Mesenteric fat pad (tissue), 1 donor: ENCODE data around the gene CXorf65. TPM values are rescaled to one million over a fixed set of nuclear protein-coding genes. Genes with fewer than 3 reads are reported as not detected.

Source experiments
- DNase-seq: peaks from one replicate; pipeline ENCODE4 v3.0.0-alpha.2; 2020; ENCODE audit warnings: low spot score
- total RNA-seq: library from RNA; stranded (reverse); fragmentation: NEBNext Ultra II Directional; extraction: Animal tissue kit (Norgen Biotek cat#: 25700); gene quantifications from one replicate; pipeline ENCODE4 v1.2.1, GENCODE V29; 2021
- donor health status: DM: yes; HTN: yes; CAD: no.

Gene CXorf65
- total RNA-seq, 1 donor from 2014 or later, result 2.2 TPM

- DNase-seq, result no peak
Observed at GRCh38 chrX:71067712-71068043, 38.9 kb downstream of the CXorf65 start.

GRCh38 chrX:71067089-71067488 is 39.5 kb downstream of the CXorf65 start:
- no peak for DNase-seq

- DNase-seq, result no peak
Observed at GRCh38 chrX:71060127-71060526, 46.4 kb downstream of the CXorf65 start.

GRCh38 chrX:71057848-71058530 is 48.6 kb downstream of the CXorf65 start:
- DNase-seq, result no peak

GRCh38 chrX:71056867-71057266 is 49.7 kb downstream of the CXorf65 start:
- DNase-seq, result no peak

Other genes with a start within 250 kb of the CXorf65 start
- gene TEX11, start 198.0 kb downstream of the CXorf65 start, total RNA-seq, result not detected
- gene SLC7A3, start 175.6 kb downstream of the CXorf65 start, total RNA-seq, result not detected
- gene SNX12, start 38.4 kb downstream of the CXorf65 start, total RNA-seq, result 53.6 TPM
- 24.7 TPM for gene FOXO4, start 10.9 kb downstream of the CXorf65 start, total RNA-seq
- gene IL2RG, start 4.8 kb upstream of the CXorf65 start, total RNA-seq, result 5.8 TPM
- gene MED12, start 11.9 kb upstream of the CXorf65 start, total RNA-seq, result 46.7 TPM
- 0.48 TPM for gene NLGN3, start 38.1 kb upstream of the CXorf65 start, total RNA-seq
- gene GJB1, start 116.5 kb upstream of the CXorf65 start, total RNA-seq, result not detected
- 11.8 TPM for gene ZMYM3, start 147.4 kb upstream of the CXorf65 start, total RNA-seq
- 168 TPM for gene NONO, start 176.9 kb upstream of the CXorf65 start, total RNA-seq
- 0.84 TPM for gene ITGB1BP2, start 195.0 kb upstream of the CXorf65 start, total RNA-seq